ENCODE measurements around the gene PLEKHA8. TPM values are rescaled to one million over a fixed set of nuclear protein-coding genes. Genes with fewer than 3 reads are reported as not detected.

Gene PLEKHA8
- total RNA-seq, 1 experiment from 2014 or later = 38.1 TPM

DNA sequence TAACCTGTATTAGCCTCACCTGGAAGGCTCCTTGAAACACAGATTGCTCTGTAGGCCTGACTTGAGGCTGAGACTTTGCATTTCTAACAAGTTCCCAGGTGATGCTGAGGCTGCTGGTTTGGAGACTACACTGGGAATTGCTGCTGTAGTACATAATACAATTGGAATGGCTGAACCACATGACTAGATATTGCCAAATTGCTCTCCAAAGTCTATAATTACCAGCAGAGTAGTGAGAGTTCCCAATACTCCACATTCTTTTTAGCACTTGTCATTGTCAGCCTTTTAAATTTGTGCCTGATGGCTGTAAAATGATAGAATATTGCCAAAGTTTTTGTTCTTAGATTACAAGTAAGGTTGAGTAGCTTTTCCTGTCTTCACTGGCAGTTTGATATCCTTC is 39.9 kb downstream of the PLEKHA8 start (continued):
- TF ChIP-seq, protein P1, sequence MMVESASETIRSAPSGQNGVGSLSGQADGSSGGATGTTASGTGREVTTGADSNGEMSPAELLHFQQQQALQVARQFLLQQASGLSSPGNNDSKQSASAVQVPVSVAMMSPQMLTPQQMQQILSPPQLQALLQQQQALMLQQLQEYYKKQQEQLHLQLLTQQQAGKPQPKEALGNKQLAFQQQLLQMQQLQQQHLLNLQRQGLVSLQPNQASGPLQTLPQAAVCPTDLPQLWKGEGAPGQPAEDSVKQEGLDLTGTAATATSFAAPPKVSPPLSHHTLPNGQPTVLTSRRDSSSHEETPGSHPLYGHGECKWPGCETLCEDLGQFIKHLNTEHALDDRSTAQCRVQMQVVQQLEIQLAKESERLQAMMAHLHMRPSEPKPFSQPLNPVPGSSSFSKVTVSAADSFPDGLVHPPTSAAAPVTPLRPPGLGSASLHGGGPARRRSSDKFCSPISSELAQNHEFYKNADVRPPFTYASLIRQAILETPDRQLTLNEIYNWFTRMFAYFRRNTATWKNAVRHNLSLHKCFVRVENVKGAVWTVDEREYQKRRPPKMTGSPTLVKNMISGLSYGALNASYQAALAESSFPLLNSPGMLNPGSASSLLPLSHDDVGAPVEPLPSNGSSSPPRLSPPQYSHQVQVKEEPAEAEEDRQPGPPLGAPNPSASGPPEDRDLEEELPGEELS (CRISPR knock-in tag; IDR thresholded peaks at IDR 0.05) = no peak
- no peak for TF ChIP-seq MYBL2 (CRISPR knock-in tag; IDR thresholded peaks at IDR 0.05)

DNA sequence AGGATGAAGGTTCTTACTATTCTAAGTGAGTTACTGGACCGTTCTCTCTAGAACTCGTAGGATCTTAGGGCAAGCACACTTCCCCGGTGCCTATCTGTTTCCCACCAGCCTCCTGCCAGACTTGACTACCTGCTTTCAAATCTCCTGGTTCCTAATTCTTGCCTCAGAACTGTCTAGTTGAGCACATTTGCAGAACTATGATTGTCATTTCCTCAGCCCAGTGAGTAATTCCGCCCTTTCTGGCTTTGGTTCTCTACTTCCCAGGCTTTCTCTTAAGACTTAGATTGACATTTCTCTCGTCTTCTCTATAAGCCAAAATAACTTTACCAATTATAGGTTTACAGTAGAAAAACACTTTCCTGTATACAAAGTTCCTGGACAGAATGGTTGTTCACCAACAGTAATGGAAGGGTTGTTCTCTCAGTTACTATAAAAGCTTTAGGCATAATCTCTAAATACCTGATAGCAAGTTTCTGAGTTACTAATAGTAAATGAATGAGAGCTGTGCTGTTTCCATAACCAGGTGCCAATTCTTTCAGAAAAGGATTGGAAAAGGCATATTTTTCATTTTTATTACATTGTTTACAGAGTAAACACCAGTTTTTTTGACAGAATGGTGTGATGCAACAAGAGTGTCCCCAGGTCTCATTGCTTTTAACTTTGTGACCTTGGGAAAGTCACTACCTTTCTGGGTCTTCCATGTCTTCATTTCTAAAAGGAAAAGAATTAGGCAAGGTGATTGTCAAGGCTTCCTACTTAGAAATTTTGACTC is 41.1 kb downstream of the PLEKHA8 start:
- Mint-ChIP-seq H3K4me1 (no peaks in the 10 kb centered on the region), H3K9me3 (no peaks in the 10 kb centered on the region), H3K4me3 (no peak overlapping the region), H3K36me3 (peaks cover 12% of the 10 kb centered on the region), H3K27ac (0 out of 2 replicates have a peak overlapping the region, but pooled peaks have one; percentile 5), H3K27me3 (ENCODE audit: low read depth) (no peaks in the 10 kb centered on the region)
- ATAC-seq = no peak
- ChIA-PET POLR2A (no interaction called here), CTCF (interaction anchor here (0.7 to 2.2 kb wide), 2 partner anchors 7 to 91 kb away, joined by 3 to 13 read pairs; no protein-coding TSS in a partner anchor)
- DNase-seq (ENCODE audit: low spot score) = no peak
- TF ChIP-seq NFATC4 (CRISPR knock-in tag; IDR thresholded peaks at IDR 0.05) (no peak), MYBL2 (CRISPR knock-in tag; IDR thresholded peaks at IDR 0.05) (no peak), SMAD4 (CRISPR knock-in tag; IDR thresholded peaks at IDR 0.05) (no peak), PRRX2 (CRISPR knock-in tag; IDR thresholded peaks at IDR 0.05) (no peak), NFE2L1 (CRISPR knock-in tag; IDR thresholded peaks at IDR 0.05) (no peak), CREM (CRISPR knock-in tag; IDR thresholded peaks at IDR 0.05) (no peak), TEAD1 (CRISPR knock-in tag; IDR thresholded peaks at IDR 0.05) (no peak), SOX15 (CRISPR knock-in tag; IDR thresholded peaks at IDR 0.05) (no peak), ETV6 (CRISPR knock-in tag; IDR thresholded peaks at IDR 0.05) (no peak), RORB (CRISPR knock-in tag; IDR thresholded peaks at IDR 0.05) (no peak), ESRRA (CRISPR knock-in tag; IDR thresholded peaks at IDR 0.05; ENCODE audit: borderline replicate concordance) (no peak), SP1 (CRISPR knock-in tag; conservative IDR thresholded peaks at IDR 0.05) (no peak)
- TF ChIP-seq, protein P2, sequence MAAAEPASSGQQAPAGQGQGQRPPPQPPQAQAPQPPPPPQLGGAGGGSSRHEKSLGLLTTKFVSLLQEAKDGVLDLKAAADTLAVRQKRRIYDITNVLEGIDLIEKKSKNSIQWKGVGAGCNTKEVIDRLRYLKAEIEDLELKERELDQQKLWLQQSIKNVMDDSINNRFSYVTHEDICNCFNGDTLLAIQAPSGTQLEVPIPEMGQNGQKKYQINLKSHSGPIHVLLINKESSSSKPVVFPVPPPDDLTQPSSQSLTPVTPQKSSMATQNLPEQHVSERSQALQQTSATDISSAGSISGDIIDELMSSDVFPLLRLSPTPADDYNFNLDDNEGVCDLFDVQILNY (CRISPR knock-in tag; IDR thresholded peaks at IDR 0.05) = no peak
- TF ChIP-seq, protein P3, sequence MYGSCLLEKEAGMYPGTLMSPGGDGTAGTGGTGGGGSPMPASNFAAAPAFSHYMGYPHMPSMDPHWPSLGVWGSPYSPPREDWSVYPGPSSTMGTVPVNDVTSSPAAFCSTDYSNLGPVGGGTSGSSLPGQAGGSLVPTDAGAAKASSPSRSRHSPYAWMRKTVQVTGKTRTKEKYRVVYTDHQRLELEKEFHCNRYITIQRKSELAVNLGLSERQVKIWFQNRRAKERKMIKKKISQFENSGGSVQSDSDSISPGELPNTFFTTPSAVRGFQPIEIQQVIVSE (CRISPR knock-in tag; IDR thresholded peaks at IDR 0.05; ENCODE audit: borderline replicate concordance) = no peak

DNA sequence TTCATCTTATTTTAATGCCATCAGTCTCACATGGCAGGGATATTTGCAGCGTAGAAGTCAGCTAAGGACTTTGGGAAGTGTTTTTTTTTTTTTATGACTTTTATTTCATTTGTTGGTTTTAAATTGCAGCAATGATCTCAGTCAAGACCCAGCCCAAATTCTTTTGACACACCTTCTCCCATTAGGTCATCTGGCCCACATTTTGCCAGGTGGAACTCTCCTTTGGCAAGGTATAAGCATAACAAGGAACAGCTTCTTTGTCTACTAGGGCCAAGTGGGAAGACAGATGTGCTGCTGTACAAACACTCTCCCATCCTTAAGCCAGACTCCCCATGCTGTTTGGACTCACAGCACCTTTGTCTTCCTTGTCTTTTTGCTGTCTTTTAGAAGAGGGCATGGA is 41.8 kb downstream of the PLEKHA8 start:
- H3K9me3 Mint-ChIP-seq = no peaks in the 10 kb centered on the region
- peaks cover 10% of the 10 kb centered on the region for H3K36me3 Mint-ChIP-seq
- ATAC-seq (no peak), DNase-seq (ENCODE audit: low spot score) (no peak)
- H3K4me3 Mint-ChIP-seq = no peak overlapping the region
- ChIA-PET CTCF (interaction anchor here (0.7 to 2.2 kb wide), 4 partner anchors 8 to 149 kb away, joined by 3 to 13 read pairs (median 4); no protein-coding TSS in a partner anchor), POLR2A (no interaction called here)
- H3K27ac Mint-ChIP-seq = no peak overlapping the region
- TF ChIP-seq ZNF232 (CRISPR knock-in tag; IDR thresholded peaks at IDR 0.05) = no peak
- TF ChIP-seq, protein P4, sequence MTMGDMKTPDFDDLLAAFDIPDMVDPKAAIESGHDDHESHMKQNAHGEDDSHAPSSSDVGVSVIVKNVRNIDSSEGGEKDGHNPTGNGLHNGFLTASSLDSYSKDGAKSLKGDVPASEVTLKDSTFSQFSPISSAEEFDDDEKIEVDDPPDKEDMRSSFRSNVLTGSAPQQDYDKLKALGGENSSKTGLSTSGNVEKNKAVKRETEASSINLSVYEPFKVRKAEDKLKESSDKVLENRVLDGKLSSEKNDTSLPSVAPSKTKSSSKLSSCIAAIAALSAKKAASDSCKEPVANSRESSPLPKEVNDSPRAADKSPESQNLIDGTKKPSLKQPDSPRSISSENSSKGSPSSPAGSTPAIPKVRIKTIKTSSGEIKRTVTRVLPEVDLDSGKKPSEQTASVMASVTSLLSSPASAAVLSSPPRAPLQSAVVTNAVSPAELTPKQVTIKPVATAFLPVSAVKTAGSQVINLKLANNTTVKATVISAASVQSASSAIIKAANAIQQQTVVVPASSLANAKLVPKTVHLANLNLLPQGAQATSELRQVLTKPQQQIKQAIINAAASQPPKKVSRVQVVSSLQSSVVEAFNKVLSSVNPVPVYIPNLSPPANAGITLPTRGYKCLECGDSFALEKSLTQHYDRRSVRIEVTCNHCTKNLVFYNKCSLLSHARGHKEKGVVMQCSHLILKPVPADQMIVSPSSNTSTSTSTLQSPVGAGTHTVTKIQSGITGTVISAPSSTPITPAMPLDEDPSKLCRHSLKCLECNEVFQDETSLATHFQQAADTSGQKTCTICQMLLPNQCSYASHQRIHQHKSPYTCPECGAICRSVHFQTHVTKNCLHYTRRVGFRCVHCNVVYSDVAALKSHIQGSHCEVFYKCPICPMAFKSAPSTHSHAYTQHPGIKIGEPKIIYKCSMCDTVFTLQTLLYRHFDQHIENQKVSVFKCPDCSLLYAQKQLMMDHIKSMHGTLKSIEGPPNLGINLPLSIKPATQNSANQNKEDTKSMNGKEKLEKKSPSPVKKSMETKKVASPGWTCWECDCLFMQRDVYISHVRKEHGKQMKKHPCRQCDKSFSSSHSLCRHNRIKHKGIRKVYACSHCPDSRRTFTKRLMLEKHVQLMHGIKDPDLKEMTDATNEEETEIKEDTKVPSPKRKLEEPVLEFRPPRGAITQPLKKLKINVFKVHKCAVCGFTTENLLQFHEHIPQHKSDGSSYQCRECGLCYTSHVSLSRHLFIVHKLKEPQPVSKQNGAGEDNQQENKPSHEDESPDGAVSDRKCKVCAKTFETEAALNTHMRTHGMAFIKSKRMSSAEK (CRISPR knock-in tag; IDR thresholded peaks at IDR 0.05; ENCODE audit: borderline replicate concordance) = no peak
- TF ChIP-seq ATF1 (CRISPR knock-in tag; IDR thresholded peaks at IDR 0.05) = no peak
- H3K27me3 Mint-ChIP-seq (ENCODE audit: low read depth) = no peaks in the 10 kb centered on the region
- no peaks in the 10 kb centered on the region for H3K4me1 Mint-ChIP-seq
